Measurements from ENCODE around the gene NCAM2. TPM values are rescaled to one million over a fixed set of nuclear protein-coding genes. Genes with fewer than 3 reads are reported as not detected.

NCAM2 gene
- total RNA-seq, 1 donor from 2014 or later = not detected

- H3K4me3 ChIP-seq (ENCODE audit: low read depth, low read length) = no peak overlapping the region
- no peak for TF ChIP-seq CTCF (conservative IDR thresholded peaks at IDR 0.05; ENCODE audit: low read depth, low read length)
- DNase-seq (ENCODE audit: low read depth) = no peak
Observed at GRCh38 chr21:21187579-21187978, 189.4 kb downstream of the NCAM2 start.

- TF ChIP-seq CTCF (conservative IDR thresholded peaks at IDR 0.05; ENCODE audit: low read depth, low read length) = no peak
- no peak for DNase-seq (ENCODE audit: low read depth)
- no peak overlapping the region for H3K4me3 ChIP-seq (ENCODE audit: low read depth, low read length)
Observed at GRCh38 chr21:21188513-21189195, 190.4 kb downstream of the NCAM2 start.

DNA sequence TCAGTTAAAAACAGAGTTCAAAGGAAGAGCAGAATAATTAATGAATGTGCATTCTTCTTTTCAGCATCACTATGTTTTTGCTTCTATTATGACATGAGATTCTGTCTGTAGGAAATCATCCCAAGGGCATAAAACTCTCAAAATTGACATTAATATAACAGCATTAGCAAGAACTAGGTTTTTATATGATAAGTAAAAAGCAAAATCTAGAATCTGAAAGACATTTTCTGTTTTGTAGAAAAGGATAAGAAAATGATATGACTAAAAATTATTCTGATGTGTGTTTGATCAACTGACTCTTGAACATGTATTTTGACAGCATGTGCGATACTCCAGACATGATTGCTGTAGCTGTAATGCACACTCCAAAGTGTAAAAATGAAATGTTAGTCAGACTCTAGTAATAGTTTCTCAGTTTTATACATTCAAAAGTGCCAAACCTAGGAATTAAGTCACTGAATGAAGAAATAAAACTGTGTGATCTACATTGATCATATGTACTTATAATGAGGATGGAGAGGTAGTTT lies 197.3 kb downstream of the NCAM2 start:
- no peak overlapping the region for H3K4me3 ChIP-seq (ENCODE audit: low read depth, low read length)
- TF ChIP-seq CTCF (conservative IDR thresholded peaks at IDR 0.05; ENCODE audit: low read depth, low read length) = no peak
- no peak for DNase-seq (ENCODE audit: low read depth)

GRCh38 chr21:21196087-21196486 lies 197.9 kb downstream of the NCAM2 start:
- DNase-seq (ENCODE audit: low read depth) = no peak
- no peak overlapping the region for H3K4me3 ChIP-seq (ENCODE audit: low read depth, low read length)
- TF ChIP-seq CTCF (conservative IDR thresholded peaks at IDR 0.05; ENCODE audit: low read depth, low read length) = no peak

GRCh38 chr21:21196848-21197247 lies 198.6 kb downstream of the NCAM2 start:
- no peak overlapping the region for H3K4me3 ChIP-seq (ENCODE audit: low read depth, low read length)
- TF ChIP-seq CTCF (conservative IDR thresholded peaks at IDR 0.05; ENCODE audit: low read depth, low read length) = no peak
- no peak for DNase-seq (ENCODE audit: low read depth)

- TF ChIP-seq CTCF (conservative IDR thresholded peaks at IDR 0.05; ENCODE audit: low read depth, low read length) = no peak
- no peak for DNase-seq (ENCODE audit: low read depth)
- H3K4me3 ChIP-seq (ENCODE audit: low read depth, low read length) = no peak overlapping the region
Observed at GRCh38 chr21:21199342-21200102, 201.3 kb downstream of the NCAM2 start.
